ENCODE measurements around the gene DUSP28.

Gene DUSP28

DNA sequence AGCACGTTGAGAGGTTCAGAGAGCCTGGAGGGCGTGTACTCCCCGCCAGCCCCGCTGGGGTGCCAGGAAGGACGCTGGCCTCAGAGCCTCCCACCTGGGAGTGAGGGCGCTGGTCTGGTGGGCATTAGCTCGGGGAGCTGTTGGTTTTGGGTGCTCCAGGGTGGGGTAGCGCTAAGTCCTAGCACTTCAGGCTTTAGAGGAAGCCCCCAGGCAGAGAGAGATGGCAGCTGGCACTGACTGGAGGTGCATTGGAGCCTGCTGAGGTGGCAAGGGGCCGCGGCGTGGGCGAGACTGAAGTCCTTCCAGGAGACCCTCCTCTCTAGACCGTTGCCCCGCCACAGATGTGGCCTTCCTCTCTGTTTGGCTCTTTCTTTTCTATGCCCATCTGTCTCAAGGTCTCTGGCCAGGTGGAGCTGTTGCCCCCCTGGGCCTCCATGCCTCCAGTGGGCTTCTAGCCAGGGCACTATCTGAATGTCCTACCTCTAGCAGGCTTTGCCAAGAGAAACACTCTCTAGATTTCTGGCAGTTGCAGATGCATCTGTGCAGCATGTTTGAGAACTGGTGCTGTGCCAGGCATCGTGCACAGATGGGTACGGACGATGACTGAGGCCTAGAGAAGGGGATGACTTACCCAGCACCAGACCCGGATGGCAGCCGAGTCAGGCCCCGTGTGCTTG, 33.0 kb downstream of the DUSP28 start (continued):
- TF ChIP-seq, protein P1, sequence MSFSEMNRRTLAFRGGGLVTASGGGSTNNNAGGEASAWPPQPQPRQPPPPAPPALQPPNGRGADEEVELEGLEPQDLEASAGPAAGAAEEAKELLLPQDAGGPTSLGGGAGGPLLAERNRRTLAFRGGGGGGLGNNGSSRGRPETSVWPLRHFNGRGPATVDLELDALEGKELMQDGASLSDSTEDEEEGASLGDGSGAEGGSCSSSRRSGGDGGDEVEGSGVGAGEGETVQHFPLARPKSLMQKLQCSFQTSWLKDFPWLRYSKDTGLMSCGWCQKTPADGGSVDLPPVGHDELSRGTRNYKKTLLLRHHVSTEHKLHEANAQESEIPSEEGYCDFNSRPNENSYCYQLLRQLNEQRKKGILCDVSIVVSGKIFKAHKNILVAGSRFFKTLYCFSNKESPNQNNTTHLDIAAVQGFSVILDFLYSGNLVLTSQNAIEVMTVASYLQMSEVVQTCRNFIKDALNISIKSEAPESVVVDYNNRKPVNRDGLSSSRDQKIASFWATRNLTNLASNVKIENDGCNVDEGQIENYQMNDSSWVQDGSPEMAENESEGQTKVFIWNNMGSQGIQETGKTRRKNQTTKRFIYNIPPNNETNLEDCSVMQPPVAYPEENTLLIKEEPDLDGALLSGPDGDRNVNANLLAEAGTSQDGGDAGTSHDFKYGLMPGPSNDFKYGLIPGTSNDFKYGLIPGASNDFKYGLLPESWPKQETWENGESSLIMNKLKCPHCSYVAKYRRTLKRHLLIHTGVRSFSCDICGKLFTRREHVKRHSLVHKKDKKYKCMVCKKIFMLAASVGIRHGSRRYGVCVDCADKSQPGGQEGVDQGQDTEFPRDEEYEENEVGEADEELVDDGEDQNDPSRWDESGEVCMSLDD (tag by site-specific recombination; IDR thresholded peaks at IDR 0.05) = no peak
- TF ChIP-seq, protein P2, sequence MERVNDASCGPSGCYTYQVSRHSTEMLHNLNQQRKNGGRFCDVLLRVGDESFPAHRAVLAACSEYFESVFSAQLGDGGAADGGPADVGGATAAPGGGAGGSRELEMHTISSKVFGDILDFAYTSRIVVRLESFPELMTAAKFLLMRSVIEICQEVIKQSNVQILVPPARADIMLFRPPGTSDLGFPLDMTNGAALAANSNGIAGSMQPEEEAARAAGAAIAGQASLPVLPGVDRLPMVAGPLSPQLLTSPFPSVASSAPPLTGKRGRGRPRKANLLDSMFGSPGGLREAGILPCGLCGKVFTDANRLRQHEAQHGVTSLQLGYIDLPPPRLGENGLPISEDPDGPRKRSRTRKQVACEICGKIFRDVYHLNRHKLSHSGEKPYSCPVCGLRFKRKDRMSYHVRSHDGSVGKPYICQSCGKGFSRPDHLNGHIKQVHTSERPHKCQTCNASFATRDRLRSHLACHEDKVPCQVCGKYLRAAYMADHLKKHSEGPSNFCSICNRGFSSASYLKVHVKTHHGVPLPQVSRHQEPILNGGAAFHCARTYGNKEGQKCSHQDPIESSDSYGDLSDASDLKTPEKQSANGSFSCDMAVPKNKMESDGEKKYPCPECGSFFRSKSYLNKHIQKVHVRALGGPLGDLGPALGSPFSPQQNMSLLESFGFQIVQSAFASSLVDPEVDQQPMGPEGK (tag by site-specific recombination; IDR thresholded peaks at IDR 0.05) = no peak
- TF ChIP-seq GFI1B (tag by site-specific recombination; IDR thresholded peaks at IDR 0.05) = no peak
- no peak for TF ChIP-seq ZNF596 (tag by site-specific recombination; IDR thresholded peaks at IDR 0.05)
- no peak for TF ChIP-seq ZNF175 (tag by site-specific recombination; IDR thresholded peaks at IDR 0.05)
- no peak for TF ChIP-seq ZNF112 (tag by site-specific recombination; IDR thresholded peaks at IDR 0.05)

DNA sequence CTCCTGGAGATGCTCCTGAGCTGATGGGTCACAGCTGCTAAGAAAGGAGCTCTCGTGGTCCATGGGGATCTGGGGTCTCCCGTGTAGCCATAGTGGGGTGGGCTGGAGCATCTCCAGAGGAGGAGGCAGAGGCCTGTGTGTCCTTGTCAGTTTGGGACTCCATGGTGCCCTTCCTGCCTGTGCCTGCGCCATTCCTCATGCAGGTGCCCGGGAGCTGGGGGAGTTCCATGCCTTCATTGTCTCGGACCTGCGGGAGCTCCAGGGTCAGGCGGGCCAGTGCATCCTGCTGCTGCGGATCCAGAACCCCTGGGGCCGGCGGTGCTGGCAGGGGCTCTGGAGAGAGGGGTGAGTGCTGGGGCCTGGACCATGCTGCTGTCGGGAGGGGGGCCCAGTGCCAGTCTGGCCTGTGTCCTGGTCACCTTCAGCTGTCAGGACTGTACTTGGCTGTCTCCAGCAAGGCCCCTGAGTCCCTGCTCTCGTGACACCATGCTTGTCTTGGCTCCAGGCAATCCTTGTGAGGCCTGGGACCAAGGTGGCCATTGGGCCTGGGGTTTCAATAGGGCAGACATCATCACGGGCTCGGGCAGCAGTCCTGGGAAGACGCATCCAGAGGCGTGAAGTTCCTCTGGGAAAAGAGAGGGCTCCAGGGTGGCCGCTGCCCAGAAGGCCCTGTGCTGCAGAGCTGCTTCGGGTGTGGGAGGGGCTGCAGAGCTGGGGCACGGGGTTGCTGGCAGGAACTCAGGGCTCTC, 33.7 kb downstream of the DUSP28 start:
- POLR2A ChIA-PET = interaction anchor here (0.6 kb wide), 1 partner anchor 360 kb away, joined by 9 read pairs; no protein-coding TSS in a partner anchor
- Histone ChIP-seq H3K4me1 (ENCODE audit: control insufficient read depth, insufficient read depth, low read length) (no peaks in the 10 kb centered on the region; the same call in 1 of the 2 replicates), H3K9me3 (ENCODE audit: control insufficient read depth, insufficient read depth, low read depth, low read length) (no peaks in the 10 kb centered on the region), H3K4me3 (ENCODE audit: low read depth, low read length) (no peak overlapping the region), H3K36me3 (ENCODE audit: control insufficient read depth in 2 of 2, insufficient read depth in 1 of 2, low read length in 2 of 2) (peaks cover 5 to 84% of the 10 kb centered on the region in 2 experiments; a peak in 2 of 3 replicates), H3K27ac (ENCODE audit: extremely low read depth, low read depth, low read length) (no peak overlapping the region)
- CTCF ChIA-PET = interaction anchor here (0.6 kb wide), 1 partner anchor 10 kb away, joined by 3 read pairs; no protein-coding TSS in a partner anchor
- TF ChIP-seq, protein P3, sequence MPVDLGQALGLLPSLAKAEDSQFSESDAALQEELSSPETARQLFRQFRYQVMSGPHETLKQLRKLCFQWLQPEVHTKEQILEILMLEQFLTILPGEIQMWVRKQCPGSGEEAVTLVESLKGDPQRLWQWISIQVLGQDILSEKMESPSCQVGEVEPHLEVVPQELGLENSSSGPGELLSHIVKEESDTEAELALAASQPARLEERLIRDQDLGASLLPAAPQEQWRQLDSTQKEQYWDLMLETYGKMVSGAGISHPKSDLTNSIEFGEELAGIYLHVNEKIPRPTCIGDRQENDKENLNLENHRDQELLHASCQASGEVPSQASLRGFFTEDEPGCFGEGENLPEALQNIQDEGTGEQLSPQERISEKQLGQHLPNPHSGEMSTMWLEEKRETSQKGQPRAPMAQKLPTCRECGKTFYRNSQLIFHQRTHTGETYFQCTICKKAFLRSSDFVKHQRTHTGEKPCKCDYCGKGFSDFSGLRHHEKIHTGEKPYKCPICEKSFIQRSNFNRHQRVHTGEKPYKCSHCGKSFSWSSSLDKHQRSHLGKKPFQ (tag by site-specific recombination; IDR thresholded peaks at IDR 0.05) = no peak
- TF ChIP-seq ZNF394 (tag by site-specific recombination; IDR thresholded peaks at IDR 0.05; ENCODE audit: borderline replicate concordance) (no peak), ZIC2 (tag by site-specific recombination; IDR thresholded peaks at IDR 0.05) (0 out of 2 replicates have a peak, but pooled peaks have one; percentile 14), ZNF707 (tag by site-specific recombination; IDR thresholded peaks at IDR 0.05) (no peak), ZNF549 (tag by site-specific recombination; IDR thresholded peaks at IDR 0.05) (no peak), ZNF843 (tag by site-specific recombination; IDR thresholded peaks at IDR 0.05) (no peak), ZBTB1 (tag by site-specific recombination; IDR thresholded peaks at IDR 0.05) (no peak)
- TF ChIP-seq, protein P4, sequence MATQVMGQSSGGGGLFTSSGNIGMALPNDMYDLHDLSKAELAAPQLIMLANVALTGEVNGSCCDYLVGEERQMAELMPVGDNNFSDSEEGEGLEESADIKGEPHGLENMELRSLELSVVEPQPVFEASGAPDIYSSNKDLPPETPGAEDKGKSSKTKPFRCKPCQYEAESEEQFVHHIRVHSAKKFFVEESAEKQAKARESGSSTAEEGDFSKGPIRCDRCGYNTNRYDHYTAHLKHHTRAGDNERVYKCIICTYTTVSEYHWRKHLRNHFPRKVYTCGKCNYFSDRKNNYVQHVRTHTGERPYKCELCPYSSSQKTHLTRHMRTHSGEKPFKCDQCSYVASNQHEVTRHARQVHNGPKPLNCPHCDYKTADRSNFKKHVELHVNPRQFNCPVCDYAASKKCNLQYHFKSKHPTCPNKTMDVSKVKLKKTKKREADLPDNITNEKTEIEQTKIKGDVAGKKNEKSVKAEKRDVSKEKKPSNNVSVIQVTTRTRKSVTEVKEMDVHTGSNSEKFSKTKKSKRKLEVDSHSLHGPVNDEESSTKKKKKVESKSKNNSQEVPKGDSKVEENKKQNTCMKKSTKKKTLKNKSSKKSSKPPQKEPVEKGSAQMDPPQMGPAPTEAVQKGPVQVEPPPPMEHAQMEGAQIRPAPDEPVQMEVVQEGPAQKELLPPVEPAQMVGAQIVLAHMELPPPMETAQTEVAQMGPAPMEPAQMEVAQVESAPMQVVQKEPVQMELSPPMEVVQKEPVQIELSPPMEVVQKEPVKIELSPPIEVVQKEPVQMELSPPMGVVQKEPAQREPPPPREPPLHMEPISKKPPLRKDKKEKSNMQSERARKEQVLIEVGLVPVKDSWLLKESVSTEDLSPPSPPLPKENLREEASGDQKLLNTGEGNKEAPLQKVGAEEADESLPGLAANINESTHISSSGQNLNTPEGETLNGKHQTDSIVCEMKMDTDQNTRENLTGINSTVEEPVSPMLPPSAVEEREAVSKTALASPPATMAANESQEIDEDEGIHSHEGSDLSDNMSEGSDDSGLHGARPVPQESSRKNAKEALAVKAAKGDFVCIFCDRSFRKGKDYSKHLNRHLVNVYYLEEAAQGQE (tag by site-specific recombination; IDR thresholded peaks at IDR 0.05) = no peak

Measured in HEK293 (cell line).